Osteocyte (in vitro differentiated cells): ENCODE data around the gene GRHPR. TPM values are rescaled to one million over a fixed set of nuclear protein-coding genes. Genes with fewer than 3 reads are reported as not detected.
A peak's percentile ranks its signal among the peaks of the same experiment; 100 is the strongest.
"Not testable (repeated sequence)": the region's sequence is repeated elsewhere in the genome, so short reads cannot be mapped to it uniquely, and the experiment has no call there.

Source experiments
- DNase-seq: peaks from one replicate; pipeline ENCODE4 v3.0.0; 2021; ENCODE audit warnings: mixed read lengths; ENCODE audit not compliant: unreplicated experiment; ENCODE audit errors: extremely low spot score
- H3K27ac Mint-ChIP-seq: one replicate; pipeline ENCODE4 v1.8.0; 2021; ENCODE audit warnings: mild to moderate bottlenecking, mixed read lengths; ENCODE audit not compliant: unreplicated experiment
- H3K27me3 Mint-ChIP-seq: one replicate; pipeline ENCODE4 v1.8.0; 2021; ENCODE audit warnings: mixed read lengths; ENCODE audit not compliant: unreplicated experiment
- H3K36me3 Mint-ChIP-seq: one replicate; pipeline ENCODE4 v1.8.0; 2021; ENCODE audit warnings: mixed read lengths; ENCODE audit not compliant: unreplicated experiment
- H3K4me1 Mint-ChIP-seq: one replicate; pipeline ENCODE4 v1.8.0; 2021; ENCODE audit warnings: mixed read lengths; ENCODE audit not compliant: unreplicated experiment
- H3K4me3 Mint-ChIP-seq: one replicate; pipeline ENCODE4 v1.8.0; 2021; ENCODE audit warnings: mild to moderate bottlenecking, moderate library complexity, mixed read lengths; ENCODE audit not compliant: unreplicated experiment
- H3K9me3 Mint-ChIP-seq: one replicate; pipeline ENCODE4 v1.8.0; 2021; ENCODE audit warnings: mixed read lengths; ENCODE audit not compliant: unreplicated experiment
- total RNA-seq: library from RNA; stranded (reverse); gene quantifications from 2 replicates; pipeline ENCODE4 v1.2.1, GENCODE V29; 2021
- TF ChIP-seq, protein P1 (sequence below): fragments of 200-600 bp; sonication (generic); IDR thresholded peaks from 2 replicates; pipeline ENCODE4 v1.5.0; 2021; ENCODE audit warnings: antibody characterized with exemption, mild to moderate bottlenecking, moderate library complexity

Gene GRHPR
- total RNA-seq, 1 donor from 2014 or later, result 111 TPM

DNA sequence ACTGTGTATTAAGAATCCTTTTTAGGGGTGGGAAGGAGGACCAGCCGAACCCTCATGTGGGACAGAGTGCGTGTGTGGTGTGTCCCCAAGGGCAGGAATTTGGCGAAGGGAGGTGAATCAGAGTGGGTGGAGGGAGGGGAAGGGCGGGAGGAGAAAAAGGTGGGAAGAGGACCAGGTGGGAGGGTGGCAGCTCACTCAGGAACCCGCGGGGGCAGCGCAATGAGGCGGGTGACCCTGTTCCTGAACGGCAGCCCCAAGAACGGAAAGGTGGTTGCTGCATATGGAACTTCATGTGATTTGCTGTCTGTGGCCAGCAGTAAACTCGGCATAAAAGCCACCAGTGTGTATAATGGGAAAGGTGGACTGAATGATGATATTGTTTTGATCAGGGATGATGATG, 54.4 kb downstream of the GRHPR start:
- Mint-ChIP-seq H3K4me3 (no peak overlapping the region), H3K9me3 (no peaks in the 10 kb centered on the region), H3K4me1 (peaks cover 12% of the 10 kb centered on the region), H3K36me3 (peaks cover 2% of the 10 kb centered on the region), H3K27me3 (peaks cover 16% of the 10 kb centered on the region), H3K27ac (no peak overlapping the region)
- no peak for DNase-seq
- TF ChIP-seq, protein P1, sequence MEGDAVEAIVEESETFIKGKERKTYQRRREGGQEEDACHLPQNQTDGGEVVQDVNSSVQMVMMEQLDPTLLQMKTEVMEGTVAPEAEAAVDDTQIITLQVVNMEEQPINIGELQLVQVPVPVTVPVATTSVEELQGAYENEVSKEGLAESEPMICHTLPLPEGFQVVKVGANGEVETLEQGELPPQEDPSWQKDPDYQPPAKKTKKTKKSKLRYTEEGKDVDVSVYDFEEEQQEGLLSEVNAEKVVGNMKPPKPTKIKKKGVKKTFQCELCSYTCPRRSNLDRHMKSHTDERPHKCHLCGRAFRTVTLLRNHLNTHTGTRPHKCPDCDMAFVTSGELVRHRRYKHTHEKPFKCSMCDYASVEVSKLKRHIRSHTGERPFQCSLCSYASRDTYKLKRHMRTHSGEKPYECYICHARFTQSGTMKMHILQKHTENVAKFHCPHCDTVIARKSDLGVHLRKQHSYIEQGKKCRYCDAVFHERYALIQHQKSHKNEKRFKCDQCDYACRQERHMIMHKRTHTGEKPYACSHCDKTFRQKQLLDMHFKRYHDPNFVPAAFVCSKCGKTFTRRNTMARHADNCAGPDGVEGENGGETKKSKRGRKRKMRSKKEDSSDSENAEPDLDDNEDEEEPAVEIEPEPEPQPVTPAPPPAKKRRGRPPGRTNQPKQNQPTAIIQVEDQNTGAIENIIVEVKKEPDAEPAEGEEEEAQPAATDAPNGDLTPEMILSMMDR, result no peak

DNA sequence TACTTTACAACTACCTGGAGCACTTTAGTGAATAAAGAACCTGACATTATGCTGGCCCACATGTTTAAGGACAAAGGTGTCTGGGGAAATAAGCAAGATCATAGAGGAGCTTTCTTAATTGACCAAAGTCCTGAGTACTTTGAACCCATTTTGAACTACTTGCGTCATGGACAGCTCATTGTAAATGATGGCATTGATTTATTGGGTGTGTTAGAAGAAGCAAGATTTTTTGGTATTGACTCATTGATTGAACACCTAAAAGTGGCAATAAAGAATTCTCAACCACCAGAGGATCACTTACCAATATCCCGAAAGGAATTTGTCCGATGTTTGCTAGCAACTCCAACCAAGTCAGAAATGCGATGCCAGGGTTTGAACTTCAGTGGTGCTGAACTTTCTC, 54.9 kb downstream of the GRHPR start:
- peaks cover 16% of the 10 kb centered on the region for H3K27me3 Mint-ChIP-seq
- not testable (repeated sequence) for H3K4me1 Mint-ChIP-seq, H3K36me3 Mint-ChIP-seq, H3K9me3 Mint-ChIP-seq, H3K27ac Mint-ChIP-seq, DNase-seq, H3K4me3 Mint-ChIP-seq

DNA sequence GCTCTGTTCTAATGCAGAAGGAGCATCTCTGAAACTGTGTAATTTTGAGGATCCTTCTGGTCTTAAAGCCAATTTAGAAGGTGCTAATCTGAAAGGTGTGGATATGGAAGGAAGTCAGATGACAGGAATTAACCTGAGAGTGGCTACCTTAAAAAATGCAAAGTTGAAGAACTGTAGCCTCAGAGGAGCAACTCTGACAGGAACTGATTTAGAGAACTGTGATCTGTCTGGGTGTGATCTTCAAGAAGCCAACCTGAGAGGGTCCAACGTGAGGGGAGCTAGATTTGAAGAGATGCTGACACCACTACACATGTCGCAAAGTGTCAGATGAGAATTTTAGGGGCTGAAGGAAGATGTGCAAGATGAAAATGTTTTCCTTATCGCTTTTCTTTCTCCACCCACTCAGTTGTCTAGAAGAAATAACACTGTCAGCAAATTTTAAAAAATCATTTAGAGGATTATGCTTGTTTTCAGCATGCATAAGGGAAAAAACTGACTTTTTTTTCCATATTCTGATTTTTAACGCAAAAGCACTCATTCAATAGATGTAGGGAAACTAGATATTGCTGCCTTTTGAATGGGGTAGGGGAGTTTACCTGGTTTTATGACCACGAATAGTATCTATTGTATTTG, 55.6 kb downstream of the GRHPR start:
- not testable (repeated sequence) for H3K4me3 Mint-ChIP-seq, H3K9me3 Mint-ChIP-seq, DNase-seq, H3K36me3 Mint-ChIP-seq, H3K4me1 Mint-ChIP-seq, H3K27ac Mint-ChIP-seq
- H3K27me3 Mint-ChIP-seq, result peaks cover 16% of the 10 kb centered on the region

DNA sequence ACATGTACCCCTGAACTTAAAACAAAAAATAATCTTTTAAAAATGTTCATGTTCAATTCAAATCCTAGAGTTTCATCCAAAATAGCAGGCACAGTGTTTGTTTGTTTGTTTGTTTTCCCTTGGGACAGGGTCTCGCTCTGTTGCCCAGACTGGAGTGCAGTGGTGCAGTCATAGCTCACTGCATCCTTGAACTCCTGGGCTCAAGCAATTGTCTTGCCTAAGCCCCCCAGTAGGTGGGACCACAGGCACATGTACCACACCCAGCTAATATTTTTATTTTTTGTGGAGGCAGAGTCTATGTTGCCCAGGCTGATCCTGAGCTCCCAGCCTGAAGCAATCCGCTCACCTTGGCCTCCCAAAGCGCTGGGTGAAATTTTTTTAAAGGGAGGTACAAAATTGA, 58.3 kb downstream of the GRHPR start:
- Mint-ChIP-seq H3K36me3 (peaks cover 2% of the 10 kb centered on the region), H3K9me3 (no peaks in the 10 kb centered on the region), H3K27me3 (peaks cover 16% of the 10 kb centered on the region), H3K27ac (no peak overlapping the region), H3K4me1 (peaks cover 8% of the 10 kb centered on the region), H3K4me3 (no peak overlapping the region)
- no peak for DNase-seq
- TF ChIP-seq, protein P1, result no peak

DNA sequence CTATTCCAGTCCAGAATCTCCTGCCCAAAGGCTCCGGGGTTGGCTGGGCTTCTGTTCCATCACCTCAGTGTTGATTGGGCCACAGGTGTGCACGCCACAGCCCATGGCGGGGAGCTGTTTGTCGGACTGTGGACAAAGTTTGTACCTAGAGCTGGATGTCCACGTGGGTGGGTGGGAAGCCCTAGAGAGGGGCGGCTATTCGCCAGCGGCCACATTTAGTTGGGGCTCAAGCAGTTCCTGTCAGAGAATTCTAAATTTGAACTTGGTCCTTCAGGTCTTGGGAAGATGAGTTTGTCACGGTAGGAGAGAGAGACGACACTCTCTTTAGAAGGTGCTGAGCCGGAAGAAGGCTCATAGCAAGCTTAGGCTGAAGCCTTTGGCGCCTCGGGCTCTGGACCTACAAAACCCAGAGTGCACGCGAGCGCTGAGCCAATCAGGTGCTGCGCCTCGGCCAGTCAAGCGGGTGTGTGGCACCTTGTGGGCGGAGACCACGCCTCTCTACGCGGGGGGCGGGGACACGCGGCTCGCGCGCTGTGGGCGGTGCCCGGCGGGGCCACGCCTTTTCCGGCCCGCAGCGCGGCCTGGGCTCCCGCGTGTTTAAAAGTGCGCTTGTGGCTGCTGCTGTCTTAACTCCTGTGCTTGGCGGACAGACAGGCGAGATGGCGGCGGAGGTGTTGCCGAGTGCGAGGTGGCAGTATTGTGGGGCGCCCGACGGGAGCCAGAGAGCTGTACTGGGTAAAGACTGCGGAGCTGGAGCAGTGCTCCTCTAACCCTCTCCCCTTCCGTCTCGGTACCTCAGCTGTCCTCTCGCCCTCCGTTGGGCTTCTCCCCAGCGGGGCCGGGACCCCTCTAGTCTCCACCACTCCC, 63.1 kb downstream of the GRHPR start, which contains the start of gene POLR1E:
POLR1E (plus strand) TSS at position 560 of the 867 bp plus-strand sequence; CDS start at position 660, 100 bp downstream.
- Mint-ChIP-seq H3K36me3 (peaks cover 7% of the 10 kb centered on the region), H3K9me3 (no peaks in the 10 kb centered on the region), H3K27ac (peak within 1 kb of the TSS; percentile 84), H3K4me3 (peak within 1 kb of the TSS; percentile 89), H3K4me1 (peaks cover 25% of the 10 kb centered on the region), H3K27me3 (no peaks in the 10 kb centered on the region)
- DNase-seq, result peak; percentile 97
- TF ChIP-seq, protein P1, result no peak

DNA sequence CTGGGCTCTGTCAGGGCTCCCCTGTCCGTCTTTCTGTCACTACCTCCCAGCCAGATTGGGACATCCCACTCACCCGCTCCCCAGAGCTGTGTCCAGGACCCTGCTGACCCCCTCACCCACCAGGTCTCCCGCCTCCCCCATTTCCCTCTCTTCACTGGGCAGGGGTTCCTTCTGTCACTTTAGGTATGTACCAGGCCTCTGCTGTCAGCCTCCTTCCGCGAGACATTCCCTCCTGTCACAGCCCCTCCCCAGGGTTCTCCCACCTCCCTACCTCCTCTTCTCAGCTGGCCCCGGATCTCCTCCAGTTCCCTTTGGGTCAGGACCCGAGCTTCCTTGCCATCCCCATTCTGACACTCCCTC, 63.7 kb downstream of the GRHPR start:
- DNase-seq, result no peak
- TF ChIP-seq, protein P1, result no peak
- H3K36me3 Mint-ChIP-seq, result peaks cover 9% of the 10 kb centered on the region
- H3K27me3 Mint-ChIP-seq, result no peaks in the 10 kb centered on the region
- H3K27ac Mint-ChIP-seq, result peak overlapping the region; percentile 75
- H3K4me3 Mint-ChIP-seq, result peak overlapping the region; percentile 89
- H3K4me1 Mint-ChIP-seq, result peaks cover 25% of the 10 kb centered on the region
- no peaks in the 10 kb centered on the region for H3K9me3 Mint-ChIP-seq
